ENCODE data around the gene GRB2. TPM values are rescaled to one million over a fixed set of nuclear protein-coding genes. Genes with fewer than 3 reads are reported as not detected.

Gene GRB2
- total RNA-seq, 2 experiments from 2014 or later = 167 to 179 TPM

DNA sequence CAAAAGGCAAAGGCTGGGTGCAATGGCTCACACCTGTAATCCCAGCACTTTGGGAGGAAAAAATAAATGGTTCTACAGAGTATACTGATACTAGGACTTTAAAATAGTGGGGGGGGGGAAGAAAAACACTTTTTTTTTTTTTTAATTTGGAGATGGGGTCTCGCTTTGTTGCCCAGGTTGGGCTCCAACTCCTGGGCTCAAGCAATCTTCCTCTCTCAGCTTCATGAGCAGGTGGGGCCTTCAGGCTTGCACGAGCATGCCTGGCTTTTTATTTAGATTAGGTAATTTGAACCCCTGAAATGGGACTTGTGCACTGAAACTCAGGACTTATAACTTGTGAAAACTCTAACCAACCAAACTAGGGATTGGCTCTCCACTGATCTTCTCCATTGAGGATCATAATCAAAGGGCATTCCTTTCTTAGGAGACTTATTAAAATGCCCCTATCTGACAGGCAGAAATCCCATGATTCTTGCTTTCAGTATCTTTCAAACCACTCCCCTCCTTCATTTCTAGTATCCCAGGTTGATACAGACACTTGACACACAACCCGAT lies 16.9 kb downstream of the GRB2 start:
- no peaks in the 10 kb centered on the region for H3K27me3 Mint-ChIP-seq
- TF ChIP-seq, protein P1, sequence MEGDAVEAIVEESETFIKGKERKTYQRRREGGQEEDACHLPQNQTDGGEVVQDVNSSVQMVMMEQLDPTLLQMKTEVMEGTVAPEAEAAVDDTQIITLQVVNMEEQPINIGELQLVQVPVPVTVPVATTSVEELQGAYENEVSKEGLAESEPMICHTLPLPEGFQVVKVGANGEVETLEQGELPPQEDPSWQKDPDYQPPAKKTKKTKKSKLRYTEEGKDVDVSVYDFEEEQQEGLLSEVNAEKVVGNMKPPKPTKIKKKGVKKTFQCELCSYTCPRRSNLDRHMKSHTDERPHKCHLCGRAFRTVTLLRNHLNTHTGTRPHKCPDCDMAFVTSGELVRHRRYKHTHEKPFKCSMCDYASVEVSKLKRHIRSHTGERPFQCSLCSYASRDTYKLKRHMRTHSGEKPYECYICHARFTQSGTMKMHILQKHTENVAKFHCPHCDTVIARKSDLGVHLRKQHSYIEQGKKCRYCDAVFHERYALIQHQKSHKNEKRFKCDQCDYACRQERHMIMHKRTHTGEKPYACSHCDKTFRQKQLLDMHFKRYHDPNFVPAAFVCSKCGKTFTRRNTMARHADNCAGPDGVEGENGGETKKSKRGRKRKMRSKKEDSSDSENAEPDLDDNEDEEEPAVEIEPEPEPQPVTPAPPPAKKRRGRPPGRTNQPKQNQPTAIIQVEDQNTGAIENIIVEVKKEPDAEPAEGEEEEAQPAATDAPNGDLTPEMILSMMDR (IDR thresholded peaks at IDR 0.05) = no peak
- H3K36me3 Mint-ChIP-seq (ENCODE audit: low read depth) = peaks cover 41% of the 10 kb centered on the region
- POLR2A ChIA-PET = no interaction called here
- H3K9me3 Mint-ChIP-seq = no peaks in the 10 kb centered on the region
- H3K4me3 Mint-ChIP-seq = no peak overlapping the region
- ATAC-seq = no peak
- CTCF ChIA-PET = interaction anchor here (0.6 kb wide), 1 partner anchor 128 kb away, joined by 3 read pairs; no protein-coding TSS in a partner anchor
- no peak for DNase-seq
- H3K4me1 Mint-ChIP-seq (ENCODE audit: low read depth) = peaks cover 53% of the 10 kb centered on the region
- H3K27ac Mint-ChIP-seq = peak overlapping the region; percentile 16
- intact Hi-C loops (cut with micrococcal nuclease) = no loop called here

DNA sequence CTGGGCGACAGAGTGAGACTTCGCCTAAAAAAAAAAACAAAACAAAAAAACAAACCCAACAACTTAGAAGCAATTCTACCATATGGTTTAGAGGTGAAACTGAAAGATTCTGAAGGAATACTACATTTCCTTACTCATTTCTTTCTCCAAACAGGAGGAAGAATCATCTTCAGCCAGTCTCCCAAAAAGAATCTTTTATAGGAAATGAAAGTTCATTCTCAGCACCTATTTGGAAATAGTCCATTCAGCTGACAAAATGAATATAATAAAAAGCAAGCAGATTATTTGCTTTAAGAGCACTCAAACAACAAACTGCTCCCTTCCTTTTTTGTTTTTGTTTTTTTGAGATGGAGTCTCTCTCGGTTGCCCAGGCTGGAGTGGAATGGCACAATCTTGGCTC lies 17.7 kb downstream of the GRB2 start:
- ATAC-seq = no peak
- Mint-ChIP-seq H3K27me3 (no peaks in the 10 kb centered on the region), H3K4me1 (ENCODE audit: low read depth) (peaks cover 51% of the 10 kb centered on the region), H3K36me3 (ENCODE audit: low read depth) (peaks cover 35% of the 10 kb centered on the region), H3K9me3 (no peaks in the 10 kb centered on the region), H3K27ac (no peak overlapping the region), H3K4me3 (no peak overlapping the region)
- ChIA-PET CTCF (interaction anchor here (1.0 kb wide), 1 partner anchor 9 kb away, joined by 3 read pairs; no protein-coding TSS in a partner anchor), POLR2A (no interaction called here)
- TF ChIP-seq, protein P1 (IDR thresholded peaks at IDR 0.05) = no peak
- intact Hi-C loops (cut with micrococcal nuclease) = no loop called here
- no peak for DNase-seq

DNA sequence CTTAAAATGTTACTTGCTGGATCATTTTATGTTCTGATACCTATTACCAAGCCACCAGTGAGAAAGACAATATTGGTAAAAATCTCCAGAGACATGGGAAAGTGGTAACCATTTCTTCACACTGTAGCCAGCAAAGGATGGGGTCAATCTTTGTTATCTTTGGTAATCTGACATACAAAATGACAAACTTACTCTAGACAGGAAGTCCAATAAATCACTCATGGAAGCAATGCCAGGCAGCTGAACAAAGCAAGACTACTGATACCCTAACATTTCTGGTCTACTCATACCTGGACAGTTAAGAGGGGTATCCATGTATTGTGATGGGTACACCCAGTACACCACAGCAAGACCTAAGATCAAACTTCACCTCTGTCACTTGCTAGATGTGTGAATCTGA lies 19.0 kb downstream of the GRB2 start:
- peaks cover 44% of the 10 kb centered on the region for H3K4me1 Mint-ChIP-seq (ENCODE audit: low read depth)
- peak overlapping the region; percentile 57 for H3K27ac Mint-ChIP-seq
- intact Hi-C loops (cut with micrococcal nuclease) = no loop called here
- peaks cover 27% of the 10 kb centered on the region for H3K36me3 Mint-ChIP-seq (ENCODE audit: low read depth)
- CTCF ChIA-PET = interaction anchor here (0.8 kb wide), 1 partner anchor 17 kb away, joined by 3 read pairs; no protein-coding TSS in a partner anchor
- no peak overlapping the region for H3K4me3 Mint-ChIP-seq
- TF ChIP-seq, protein P1 (IDR thresholded peaks at IDR 0.05) = no peak
- ATAC-seq (no peak), DNase-seq (no peak)
- no peaks in the 10 kb centered on the region for H3K9me3 Mint-ChIP-seq
- no peaks in the 10 kb centered on the region for H3K27me3 Mint-ChIP-seq
- POLR2A ChIA-PET = interaction anchor here (1.0 kb wide), 1 partner anchor 13 kb away, joined by 3 read pairs; no protein-coding TSS in a partner anchor

DNA sequence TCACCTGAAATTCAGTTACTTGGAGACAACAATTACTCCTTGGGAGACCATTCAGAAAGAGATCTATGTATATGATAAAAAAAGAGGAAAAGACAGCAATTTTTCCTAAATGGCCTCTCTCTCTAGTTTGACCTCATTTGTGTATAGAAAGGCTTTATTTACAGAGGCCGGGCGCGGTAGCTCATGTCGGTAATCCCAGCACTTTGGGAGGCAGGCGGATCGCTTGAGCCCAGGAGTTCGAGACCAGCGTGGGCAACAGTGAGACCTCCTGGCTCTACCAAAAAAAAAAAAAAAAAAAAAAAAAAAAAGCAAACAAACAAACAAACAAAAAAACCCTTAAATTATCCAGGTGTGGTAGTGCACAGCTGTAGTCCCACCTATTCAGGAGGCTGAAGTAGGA lies 20.7 kb downstream of the GRB2 start:
- TF ChIP-seq, protein P1 (IDR thresholded peaks at IDR 0.05) = no peak
- H3K27ac Mint-ChIP-seq = no peak overlapping the region
- no peaks in the 10 kb centered on the region for H3K9me3 Mint-ChIP-seq
- ChIA-PET POLR2A (no interaction called here), CTCF (no interaction called here)
- H3K36me3 Mint-ChIP-seq (ENCODE audit: low read depth) = peaks cover 20% of the 10 kb centered on the region
- DNase-seq (no peak), ATAC-seq (no peak)
- H3K27me3 Mint-ChIP-seq = no peaks in the 10 kb centered on the region
- intact Hi-C loops (cut with micrococcal nuclease) = no loop called here
- peaks cover 43% of the 10 kb centered on the region for H3K4me1 Mint-ChIP-seq (ENCODE audit: low read depth)
- no peak overlapping the region for H3K4me3 Mint-ChIP-seq

DNA sequence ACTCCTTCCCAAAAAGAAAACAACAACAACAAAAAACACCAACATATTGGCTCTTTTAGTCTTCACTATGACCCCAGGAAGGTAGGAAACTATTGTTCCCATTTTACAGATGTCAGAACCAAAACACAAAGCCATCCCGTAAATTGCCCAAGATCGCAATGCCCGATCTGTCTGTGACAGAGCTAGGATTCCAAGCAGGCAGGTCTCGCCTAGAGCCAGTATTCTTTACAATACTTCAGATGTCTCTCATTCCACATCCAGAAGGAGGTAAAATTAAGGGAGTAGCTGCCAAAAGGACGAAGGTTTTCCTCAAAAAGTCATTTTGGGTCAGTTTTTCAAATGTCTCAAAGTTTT lies 21.7 kb downstream of the GRB2 start:
- Mint-ChIP-seq H3K36me3 (ENCODE audit: low read depth) (peaks cover 15% of the 10 kb centered on the region), H3K4me3 (no peak overlapping the region), H3K4me1 (ENCODE audit: low read depth) (peaks cover 45% of the 10 kb centered on the region), H3K27ac (no peak overlapping the region), H3K27me3 (no peaks in the 10 kb centered on the region), H3K9me3 (no peaks in the 10 kb centered on the region)
- ATAC-seq (no peak), DNase-seq (no peak)
- TF ChIP-seq, protein P1 (IDR thresholded peaks at IDR 0.05) = no peak
- intact Hi-C loops (cut with micrococcal nuclease) = no loop called here
- ChIA-PET POLR2A (interaction anchor here (0.9 kb wide), 1 partner anchor 15 kb away, joined by 3 read pairs; no protein-coding TSS in a partner anchor), CTCF (interaction anchor here (0.8 kb wide), 1 partner anchor 13 kb away, joined by 3 read pairs; no protein-coding TSS in a partner anchor)
